GM21367 (cell line): ENCODE results near the gene KDM5B.
"Not testable (repeated sequence)": the region's sequence is repeated elsewhere in the genome, so short reads cannot be mapped to it uniquely, and the experiment has no call there.

Experiments
- ATAC-seq: cut with Tn5 transposase; IDR thresholded peaks from one replicate; pipeline ENCODE4 v1.9.1; 2021; ENCODE audit not compliant: unreplicated experiment

KDM5B gene

GRCh38 chr1:202714202-202714601 is 94.0 kb downstream of the KDM5B start:
- not testable (repeated sequence) for ATAC-seq

DNA sequence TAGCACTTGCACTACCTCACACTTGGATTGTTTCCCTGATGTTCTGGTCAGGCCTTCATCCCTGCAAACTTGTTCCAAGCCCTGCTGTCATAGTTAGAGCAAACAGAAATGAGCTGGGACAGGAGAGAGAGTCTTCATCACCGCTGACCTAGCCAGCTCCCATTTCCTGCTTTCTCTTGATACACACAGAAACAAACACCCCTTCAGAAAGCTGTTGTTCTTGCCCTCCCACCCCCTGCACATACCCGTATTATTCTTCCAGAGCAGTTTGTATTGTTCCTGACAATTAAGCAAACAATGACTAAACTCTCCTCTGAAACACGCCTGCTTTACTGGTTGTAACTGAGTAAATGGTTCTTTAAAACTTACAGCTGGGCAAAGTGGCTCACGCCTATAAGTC is 95.1 kb downstream of the KDM5B start:
- no peak for ATAC-seq

DNA sequence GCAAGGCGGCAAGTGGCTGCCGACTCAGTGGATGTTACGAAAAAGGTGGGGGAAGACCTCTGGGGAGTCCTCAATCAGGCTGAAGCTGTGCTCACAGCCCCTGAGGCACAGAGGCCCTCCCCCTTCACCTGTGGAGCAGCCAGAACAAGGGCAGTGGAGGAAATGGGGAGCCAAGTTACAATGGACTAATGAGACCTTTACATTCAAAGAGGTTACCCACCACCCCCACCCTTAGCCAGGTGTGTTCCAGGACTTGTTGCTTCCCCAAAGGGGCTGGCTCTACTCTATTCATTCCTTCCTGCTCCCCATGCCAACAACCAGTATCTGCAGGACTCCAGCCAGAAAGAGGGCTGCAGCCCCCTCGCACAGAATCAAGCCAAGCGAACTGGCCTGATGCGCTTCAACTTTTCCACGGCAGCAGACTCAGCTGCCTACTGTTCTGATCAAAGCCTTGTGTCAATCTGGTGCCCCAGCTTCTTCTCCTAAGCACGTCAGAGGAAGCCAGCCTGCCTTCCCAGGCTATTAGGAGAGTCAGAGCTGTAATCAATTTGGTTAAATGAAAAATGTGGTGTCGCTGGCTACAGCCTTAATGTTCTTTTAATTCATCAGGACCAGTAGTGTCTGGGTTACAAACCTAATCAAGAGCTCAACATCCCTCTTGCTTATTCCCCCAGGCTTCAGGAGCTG is 96.1 kb downstream of the KDM5B start:
- ATAC-seq: no peak

GRCh38 chr1:202710070-202711045 is 97.9 kb downstream of the KDM5B start, which contains the start of gene SYT2:
SYT2 (minus strand) TSS chr1:202710454; CDS start chr1:202605772, 104,682 bp downstream.
- ATAC-seq: no peak

GRCh38 chr1:202709276-202710041 is 98.8 kb downstream of the KDM5B start:
- ATAC-seq: no peak

DNA sequence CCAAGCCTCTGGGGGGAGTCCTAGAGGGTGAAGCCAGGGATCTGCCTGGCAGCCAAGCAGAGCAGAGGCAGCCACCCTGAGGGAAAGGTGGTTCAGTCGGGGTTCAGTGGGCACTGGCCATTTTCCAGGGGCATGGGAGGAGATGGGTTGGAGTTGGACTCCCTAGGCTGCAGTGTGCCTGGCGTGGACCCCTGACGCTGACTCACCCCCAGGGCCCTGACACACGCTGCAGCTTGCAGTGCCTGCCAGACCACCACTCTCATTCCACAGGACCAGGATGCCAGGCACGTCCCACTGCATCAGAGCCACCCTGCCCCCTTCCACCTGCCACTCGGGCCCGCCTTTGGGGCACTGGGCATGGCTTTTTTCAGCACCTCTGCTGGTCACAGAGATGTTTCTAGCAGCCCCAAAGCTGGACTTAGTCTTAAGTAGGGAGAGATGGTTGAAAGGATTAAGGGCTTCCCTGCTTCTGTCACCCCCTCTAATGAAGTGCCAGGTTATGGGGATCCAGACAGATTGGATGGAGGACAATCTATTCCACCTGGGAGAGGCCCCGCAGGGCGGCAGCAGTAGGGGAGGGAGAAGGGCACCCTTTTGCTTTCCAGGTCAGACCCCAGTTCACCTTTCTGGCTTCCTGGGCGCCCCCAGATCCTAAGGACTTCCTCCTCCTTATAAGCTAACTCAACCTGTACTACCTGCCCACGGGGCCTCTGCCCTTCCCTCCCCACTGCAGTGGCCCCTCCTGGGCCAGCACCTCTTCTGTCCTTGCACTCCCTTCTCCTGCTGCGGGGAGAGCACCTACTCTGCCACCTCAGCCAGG is 99.6 kb downstream of the KDM5B start:
- no peak for ATAC-seq

DNA sequence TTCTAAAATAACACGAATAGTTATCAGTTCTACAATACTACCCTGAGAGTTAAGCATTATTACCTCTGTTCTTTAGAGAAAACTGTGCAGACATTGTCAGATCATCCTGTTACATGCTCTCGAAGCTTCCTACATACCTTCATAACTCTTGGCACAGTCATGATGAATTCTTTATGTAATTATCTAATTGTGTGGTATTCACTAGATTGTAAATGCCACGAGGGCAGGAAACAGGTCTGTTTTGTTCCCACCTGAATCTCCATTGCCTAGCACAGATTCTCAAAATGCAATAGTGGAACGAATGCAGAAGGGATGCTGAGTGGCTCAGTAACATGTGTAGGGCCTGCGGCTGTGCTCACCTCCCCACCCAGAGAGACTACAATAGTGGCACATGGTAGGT is 101.4 kb downstream of the KDM5B start:
- no peak for ATAC-seq

- ATAC-seq: no peak
Measured at GRCh38 chr1:202704601-202705000, 103.6 kb downstream of the KDM5B start.

GRCh38 chr1:202703191-202703590 is 105.0 kb downstream of the KDM5B start:
- no peak for ATAC-seq

GRCh38 chr1:202702088-202702487 is 106.1 kb downstream of the KDM5B start:
- no peak for ATAC-seq

DNA sequence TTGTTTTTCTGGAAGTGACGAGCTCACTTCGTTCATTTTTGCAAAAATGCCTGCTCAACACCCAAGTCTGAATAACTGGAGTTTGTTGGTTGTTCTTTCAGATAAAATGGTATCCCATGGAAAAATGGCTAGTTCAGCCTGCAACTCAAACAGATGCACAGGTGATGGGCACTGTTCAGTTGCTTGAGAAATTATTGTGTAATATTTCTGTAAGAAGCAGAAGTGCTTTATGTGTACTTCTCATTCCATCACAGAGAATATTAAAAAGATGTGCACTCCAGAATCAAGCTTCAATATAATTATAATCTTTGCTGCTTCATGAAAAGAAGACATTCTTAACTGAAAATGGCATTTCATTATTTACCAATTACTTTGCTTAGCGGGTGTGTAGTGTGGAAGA is 107.0 kb downstream of the KDM5B start:
- ATAC-seq: no peak

DNA sequence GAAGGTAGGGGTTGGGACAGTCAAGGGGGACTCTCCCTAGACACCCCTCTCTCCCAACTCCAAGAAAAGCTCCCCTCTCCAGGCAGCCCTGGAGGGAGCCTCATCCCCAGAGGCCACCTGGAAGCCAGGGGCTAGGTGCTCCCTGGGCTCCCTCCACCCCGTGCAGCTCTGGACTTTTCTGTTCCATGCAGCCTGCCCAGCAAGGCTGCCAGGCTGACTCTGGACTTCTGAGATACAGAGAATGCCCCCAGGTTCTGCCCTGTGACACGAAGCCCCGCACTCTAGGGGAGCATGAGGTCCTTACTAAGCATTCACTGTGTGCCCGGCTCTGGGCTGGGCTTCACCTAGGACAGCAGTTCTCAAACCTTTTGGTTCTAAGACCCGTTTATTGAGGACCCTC is 108.2 kb downstream of the KDM5B start:
- ATAC-seq: no peak

- no peak for ATAC-seq
Measured at GRCh38 chr1:202698276-202698675, 109.9 kb downstream of the KDM5B start.

GRCh38 chr1:202697038-202697437 is 111.2 kb downstream of the KDM5B start:
- no peak for ATAC-seq

GRCh38 chr1:202694314-202694713 is 113.9 kb downstream of the KDM5B start:
- ATAC-seq: no peak

DNA sequence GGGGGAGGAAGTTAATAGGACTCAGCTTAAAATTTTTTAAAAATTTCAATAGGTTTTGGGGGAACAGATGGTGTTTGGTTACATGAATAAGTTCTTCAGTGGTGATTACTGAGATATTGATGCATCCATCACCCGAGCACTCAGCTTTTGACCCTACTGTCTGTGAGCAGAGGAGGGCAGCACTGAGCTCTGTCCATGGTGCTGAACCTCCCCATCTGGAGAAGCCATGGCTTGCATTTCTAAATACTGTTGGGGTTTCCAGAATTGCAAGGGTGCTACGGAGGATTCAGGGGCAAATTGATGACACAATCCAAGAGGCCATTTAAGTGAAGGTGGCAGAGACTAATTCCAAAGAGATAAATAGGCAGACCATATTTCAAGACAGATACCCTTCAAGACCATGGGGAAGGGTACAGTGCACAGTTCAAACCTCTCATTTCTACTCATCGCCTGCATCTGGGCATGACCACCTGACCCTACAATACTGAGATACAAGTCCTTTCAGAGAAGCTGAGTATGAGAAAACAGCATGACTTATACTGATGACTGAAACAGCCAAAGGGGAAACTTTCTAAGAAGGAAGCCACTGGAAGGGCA is 115.2 kb downstream of the KDM5B start:
- no peak for ATAC-seq

- ATAC-seq: no peak
Measured at GRCh38 chr1:202691816-202692215, 116.4 kb downstream of the KDM5B start.

- no peak for ATAC-seq
Measured at GRCh38 chr1:202689493-202690342, 118.5 kb downstream of the KDM5B start.

GRCh38 chr1:202689082-202689481 is 119.1 kb downstream of the KDM5B start:
- no peak for ATAC-seq
